Superior temporal gyrus (tissue), 1 donor: ENCODE results near the gene UBE4A.
"Not testable (repeated sequence)": the region's sequence is repeated elsewhere in the genome, so short reads cannot be mapped to it uniquely, and the experiment has no call there.

Experiments used
- DNase-seq: peaks from one replicate; pipeline ENCODE4 v3.0.0-alpha.2; 2016; ENCODE audit errors: extremely low spot score

The UBE4A gene

DNA sequence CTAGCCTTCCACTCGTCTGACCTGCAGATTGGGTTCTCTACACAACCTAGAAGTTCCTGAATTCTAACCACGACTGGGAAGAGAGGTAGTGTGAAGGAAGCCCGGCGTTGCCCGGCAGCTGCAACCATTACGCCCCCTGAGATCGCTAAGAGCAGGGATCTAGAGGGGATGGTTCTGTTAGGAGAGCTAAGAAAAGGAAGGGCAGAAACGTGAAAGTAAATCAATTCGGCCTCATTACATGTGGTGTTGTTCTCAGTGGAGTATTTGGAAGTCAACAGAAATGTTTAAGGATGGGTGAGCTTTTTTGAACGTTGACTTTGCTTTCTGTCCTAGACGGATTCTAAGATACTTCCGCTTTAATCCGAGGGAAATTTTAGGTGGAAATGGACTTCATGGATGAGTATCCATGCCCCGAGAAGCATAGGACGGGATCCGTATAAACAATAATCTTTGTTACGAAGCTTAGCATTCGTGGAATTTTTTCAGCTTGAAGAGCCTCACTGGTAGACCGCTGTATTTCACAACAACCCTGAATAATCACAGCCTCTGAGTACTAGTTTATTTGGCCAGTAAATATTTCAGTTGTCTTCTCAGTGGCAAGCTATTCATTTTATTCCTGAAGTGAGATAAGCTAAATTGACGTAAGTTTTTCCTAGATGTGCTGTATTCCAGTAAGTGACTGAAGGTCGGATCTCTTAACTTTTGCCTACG is 42.6 kb downstream of the UBE4A start:
- no peak for DNase-seq

DNA sequence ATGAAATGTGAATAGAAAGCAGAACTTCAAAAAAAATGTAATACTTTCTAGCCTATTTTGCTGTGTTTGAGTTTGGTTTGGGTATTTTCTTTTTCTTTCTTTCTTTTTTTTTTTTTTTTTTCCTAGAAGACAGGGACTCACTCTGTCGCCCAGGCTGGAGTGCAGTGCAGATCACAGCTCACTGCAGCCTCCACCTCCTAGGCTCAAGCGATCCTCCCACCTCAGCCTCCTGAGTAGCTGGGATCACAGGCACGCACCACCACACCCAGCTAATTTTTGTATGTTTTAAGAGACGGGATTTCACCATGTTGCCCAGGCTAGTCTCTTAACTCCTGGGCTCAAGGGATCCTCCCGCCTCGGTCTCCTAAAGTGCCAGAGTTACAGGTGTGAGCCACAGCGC is 43.2 kb downstream of the UBE4A start:
- not testable (repeated sequence) for DNase-seq

DNA sequence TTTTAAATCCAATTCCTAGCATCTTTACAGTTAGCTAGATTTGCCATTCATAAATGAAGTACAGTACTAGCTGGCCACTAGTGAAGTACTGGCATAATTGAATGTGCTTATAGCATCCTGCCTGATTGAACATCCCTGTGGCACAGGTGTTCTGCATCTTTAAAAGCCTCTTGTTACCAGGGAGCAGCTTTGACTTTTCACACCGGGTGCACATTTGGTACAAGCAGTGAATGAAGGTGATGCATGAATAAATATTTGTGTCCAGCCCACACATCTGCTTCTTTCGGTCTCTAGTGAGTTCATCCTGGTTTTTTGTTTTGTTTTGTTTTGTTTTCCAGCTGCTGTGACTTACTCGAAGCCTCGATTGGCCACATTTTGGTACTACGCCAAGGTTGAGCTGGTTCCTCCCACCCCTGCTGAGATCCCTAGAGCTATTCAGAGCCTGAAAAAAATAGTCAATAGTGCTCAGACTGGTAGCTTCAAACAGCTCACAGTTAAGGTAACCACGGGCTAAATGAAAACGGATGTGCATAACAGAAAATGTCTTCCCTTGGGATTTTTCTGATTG is 47.3 kb downstream of the UBE4A start:
- DNase-seq, result no peak

DNA sequence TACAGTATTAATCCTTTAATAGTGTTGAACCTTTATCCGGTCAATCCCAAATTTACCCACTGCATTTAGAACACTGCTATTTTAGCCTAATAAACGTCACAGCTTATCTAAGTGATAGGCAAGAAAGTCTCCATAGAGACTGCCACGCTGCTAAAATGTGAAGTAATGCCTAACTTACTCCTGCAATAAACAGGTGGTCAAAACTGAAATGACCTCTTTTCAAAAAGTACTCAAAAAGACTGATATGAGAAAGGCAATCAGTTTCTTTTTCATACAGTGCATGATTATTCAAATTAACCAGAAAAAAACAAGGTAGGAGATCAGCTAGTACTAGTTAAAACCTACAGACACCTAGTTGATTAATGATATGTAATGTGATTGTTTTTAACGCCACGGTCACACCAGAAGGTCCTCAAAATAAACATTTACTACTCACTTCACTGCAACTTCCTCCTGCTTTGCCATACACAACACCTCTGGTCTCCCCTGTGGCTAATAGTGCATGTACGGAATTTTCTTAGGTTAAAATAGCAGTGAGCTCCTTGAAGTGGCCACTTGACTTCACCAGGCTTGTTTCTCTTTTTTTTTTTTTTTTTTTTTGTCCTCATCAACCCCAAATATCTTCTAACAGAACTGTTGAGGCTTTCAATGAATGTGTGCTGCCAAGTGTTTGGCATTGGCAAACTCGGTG is 50.8 kb downstream of the UBE4A start:
- DNase-seq, result no peak

DNA sequence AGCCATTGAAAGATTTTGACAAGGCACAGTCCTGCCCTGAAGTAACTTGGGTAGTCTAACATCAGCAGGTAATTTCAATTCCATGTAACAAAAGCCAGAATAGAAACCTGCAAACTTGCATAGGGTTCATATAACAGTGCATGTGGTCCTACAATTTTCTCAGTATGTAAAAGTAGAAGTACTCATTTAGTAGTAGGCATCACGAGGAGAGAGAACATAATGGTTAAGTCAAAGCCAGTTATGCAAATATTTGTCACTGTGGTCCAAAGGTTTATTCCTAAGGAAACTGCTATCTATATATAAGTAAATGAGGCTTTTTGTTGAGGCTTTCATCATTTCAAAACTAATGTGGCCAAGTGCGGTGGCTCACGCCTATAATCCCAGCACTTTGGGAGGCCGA is 52.1 kb downstream of the UBE4A start:
- DNase-seq, result no peak

DNA sequence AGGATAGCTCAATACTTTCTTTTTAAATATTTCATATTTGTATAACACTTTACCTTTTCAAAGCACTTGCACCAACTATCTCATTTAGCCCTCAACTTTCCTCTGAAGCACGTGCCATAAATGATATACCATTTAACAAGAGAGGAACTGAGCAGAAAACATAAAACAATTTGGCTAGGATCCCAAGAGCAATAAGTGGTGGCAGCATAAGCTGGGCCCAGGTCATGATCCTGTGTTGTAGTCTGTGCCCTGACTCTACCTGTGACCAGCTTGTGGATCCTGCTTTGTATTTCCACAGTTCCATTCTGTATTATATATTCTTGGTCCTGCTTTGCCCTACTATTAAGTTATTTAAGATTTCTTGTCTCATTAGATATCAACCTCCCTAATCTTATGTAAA is 53.5 kb downstream of the UBE4A start:
- DNase-seq, result no peak

DNA sequence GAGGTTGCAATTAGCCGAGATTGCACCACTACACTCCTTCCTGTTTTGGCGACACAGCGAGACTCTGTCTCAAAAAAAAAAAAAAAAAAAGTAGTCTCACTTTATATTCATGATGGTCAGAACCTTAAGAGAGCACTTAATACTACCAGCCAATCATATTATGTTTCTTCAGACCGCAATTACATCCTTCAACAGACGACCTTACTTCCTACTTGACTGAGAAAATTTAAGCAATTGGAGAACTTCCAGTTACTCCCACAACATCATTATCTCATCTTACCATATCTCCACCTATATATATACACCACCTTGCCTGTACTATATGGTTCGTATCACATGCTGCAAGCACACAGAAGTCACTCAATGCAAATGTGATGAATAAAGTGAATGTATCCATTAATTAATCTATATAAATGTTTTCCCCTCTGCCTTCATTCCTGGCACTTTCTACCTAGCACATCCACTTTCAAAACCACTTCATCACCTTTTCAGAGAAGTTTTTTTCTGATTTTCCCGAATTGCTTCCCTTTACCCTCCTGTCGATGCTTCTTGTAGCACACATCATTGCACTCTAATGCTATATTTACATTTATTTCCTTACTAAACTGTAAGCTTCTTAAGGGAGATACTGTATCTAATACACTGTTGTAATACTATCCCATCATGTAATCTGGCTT is 55.8 kb downstream of the UBE4A start:
- DNase-seq, result no peak

DNA sequence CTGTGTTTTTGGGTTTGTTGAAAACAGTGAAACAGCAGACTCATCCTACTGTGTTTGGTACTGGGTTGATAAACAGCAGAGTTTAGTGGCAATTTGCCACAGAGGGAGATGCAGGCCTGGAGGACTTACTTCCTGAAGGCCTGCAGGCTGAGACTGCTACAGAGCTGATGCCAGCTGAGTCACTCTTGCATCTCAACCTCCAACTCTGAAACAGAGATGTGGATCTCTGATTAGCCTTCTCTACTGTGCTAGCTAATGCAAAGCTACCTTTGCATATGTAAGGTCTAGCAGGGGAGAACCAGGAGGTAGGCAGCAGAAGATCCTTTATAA is 56.3 kb downstream of the UBE4A start:
- DNase-seq, result peak; percentile 36

DNA sequence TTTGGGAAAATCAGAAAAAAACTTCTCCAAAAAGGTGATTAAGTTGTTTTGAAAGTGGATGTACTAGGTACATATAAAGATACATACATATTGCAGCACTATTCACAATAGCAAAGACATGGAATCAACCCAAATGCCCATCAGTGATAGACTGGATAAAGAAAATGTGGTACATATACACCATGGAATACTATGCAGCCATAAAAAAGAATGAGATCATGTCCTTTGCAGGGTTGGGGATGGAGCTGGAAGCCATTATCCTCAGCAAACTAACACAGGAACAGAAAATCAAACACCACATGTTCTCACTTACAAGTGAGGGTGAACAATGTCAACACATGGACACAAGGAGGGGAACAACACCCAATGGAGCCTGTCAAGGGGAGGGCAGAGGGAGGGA is 57.5 kb downstream of the UBE4A start:
- not testable (repeated sequence) for DNase-seq

DNA sequence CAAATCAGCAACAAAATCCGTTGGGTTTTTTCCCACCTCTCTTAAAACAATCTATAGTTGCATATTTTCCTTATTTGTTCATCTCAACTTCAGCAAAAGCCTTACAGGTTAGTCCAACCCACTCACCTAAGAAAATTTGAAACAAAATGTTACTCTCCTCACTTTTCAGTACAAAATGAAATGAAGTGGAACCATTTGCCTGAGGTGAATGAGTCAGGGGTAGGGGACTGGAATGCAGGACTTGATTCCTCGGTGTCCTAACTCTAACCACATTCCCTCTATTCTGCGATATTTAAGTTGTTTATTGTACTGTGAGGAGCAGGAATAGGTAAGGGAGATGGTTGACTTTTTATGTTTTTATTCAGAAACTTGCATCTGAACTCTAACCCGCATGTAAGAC is 58.4 kb downstream of the UBE4A start:
- DNase-seq, result no peak

DNA sequence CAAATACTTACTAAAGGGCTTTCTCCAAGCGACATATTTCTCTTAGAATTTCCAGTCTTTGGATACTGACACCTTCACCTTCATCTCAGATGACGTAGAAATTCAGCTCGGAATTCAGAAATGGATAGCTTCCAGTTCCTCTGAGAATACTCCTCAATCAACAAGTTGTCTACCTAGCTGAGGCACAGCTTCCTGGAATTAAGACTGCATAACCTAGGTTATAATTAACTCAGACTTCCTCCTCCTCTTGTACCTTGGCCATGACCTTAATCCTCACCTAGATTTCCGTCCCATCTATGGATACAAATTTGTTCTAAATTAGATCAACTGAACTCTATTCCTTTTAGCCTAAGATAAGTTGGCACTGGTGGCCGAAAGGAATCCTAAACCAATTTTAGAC is 59.4 kb downstream of the UBE4A start:
- DNase-seq, result no peak

DNA sequence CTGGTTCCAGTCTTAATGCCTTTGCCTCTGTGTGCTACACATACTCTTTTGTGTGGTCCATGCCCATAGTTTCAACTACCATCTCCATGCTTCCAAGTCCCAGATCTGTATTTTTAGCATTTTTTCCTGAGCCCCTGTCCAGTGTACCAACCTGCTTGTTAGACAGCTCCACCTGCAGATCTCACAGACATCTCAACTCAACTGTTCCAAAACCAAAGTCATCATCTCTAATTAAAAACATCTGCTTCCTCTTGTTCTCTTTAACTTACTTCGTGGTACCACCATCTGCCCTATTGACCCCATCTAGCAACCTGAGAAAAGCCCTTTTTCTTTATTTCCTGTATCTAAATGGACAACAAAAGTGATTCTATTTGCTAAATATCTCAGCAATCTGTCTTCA is 68.3 kb downstream of the UBE4A start:
- no peak for DNase-seq

DNA sequence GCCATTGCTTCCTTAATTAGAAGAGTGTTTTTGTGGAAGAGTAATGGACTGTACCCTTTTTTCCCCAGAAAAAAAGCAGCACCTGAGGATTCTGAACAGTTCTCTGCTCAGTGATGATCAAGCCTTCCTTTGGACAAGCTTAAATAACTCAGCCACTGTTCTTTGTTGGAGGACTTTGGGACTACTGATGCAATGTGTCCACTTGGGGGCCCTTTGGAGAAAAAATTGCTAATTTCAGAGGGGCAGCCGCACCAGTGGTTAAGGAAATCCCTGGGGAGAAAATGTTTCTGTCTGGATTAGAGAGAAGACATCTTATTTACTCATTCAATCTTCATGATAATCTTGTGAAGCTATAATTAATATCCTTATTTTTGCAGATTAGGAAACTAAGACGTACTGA is 71.6 kb downstream of the UBE4A start:
- no peak for DNase-seq

DNA sequence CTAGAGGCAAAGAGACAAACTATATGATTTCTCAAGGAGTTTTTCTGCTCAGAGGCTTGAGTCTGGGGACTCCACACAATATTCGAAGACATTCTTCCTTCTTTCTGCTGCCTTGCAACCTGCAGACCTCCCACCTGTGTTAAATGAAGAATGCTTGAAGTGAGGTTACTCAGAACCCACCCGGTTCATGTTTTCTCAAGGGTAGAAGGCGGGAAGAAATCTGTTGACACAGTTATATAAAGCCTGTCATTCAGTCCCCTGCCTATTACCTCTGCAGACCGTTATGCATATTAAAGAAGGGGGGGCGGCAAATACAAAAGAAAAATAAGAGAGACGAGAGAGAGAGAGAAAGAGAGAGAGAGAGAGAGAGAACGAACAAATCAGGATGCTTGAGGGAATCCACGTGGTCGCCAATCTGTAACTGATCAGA is 74.7 kb downstream of the UBE4A start:
- no peak for DNase-seq

DNA sequence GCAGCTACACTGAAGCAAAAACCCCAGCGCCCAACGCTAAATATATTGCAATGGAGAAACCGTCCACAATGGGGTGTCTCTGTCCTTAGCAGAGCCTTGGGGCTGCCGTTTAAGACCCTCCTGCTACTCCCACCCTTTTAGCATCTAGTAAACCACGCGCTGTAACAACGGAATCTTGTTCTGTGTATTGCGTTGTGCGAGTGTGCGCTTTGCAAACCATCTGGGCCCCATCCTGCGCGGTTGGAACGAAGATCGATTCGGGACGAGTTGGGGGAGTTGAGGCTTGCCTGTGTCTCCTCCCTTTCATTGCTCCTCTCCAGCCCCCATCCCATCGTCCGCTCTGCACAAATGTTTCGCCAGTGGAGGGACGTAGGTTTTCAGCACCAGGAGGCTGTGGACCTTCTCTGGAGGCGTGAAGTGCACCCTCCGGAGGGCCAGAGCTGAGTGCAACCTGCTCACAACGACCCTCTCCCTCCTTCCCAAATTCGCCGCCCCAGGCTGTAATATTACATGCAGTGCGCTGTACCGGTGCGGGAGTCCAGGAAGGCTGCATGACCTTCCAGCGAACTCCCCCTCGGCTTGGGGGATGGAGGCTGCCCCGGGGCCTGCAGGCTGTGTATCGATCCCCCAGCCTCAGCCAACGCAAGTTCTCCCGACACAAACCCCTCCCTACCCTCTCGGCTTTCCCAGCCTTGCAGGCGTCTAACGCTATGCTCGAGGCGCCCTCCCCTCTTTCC is 75.3 kb downstream of the UBE4A start:
- peak; percentile 73 for DNase-seq

DNA sequence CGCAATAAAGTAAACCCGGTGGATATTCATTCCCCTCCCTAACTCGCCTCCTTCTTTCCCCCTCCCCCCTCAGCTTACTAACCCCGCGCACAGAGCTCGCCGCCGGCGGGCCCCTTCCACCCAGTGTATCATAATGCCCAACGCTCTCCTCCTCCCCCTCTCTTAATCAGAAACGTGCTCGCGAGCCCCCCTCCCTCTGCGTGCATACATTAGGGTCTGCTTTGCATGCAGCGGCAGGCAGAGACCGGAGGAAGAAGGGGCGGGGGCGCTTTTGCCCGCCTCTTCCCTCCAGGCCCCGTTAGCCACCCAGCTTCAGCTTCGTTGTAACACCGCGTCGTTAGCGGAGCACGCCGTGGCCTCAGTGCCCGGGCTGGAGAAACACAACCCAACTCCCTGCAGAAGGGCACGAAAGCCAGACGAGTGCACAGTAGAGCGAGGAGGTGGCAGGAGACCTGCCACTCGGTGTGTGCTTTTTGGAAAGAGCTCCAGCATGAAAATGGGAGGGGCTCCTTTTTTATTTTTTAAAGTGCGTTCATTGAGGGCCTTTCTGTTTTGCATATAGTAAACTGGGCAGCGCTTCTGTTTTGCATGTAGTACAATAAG is 76.0 kb downstream of the UBE4A start:
- DNase-seq, result no peak

DNA sequence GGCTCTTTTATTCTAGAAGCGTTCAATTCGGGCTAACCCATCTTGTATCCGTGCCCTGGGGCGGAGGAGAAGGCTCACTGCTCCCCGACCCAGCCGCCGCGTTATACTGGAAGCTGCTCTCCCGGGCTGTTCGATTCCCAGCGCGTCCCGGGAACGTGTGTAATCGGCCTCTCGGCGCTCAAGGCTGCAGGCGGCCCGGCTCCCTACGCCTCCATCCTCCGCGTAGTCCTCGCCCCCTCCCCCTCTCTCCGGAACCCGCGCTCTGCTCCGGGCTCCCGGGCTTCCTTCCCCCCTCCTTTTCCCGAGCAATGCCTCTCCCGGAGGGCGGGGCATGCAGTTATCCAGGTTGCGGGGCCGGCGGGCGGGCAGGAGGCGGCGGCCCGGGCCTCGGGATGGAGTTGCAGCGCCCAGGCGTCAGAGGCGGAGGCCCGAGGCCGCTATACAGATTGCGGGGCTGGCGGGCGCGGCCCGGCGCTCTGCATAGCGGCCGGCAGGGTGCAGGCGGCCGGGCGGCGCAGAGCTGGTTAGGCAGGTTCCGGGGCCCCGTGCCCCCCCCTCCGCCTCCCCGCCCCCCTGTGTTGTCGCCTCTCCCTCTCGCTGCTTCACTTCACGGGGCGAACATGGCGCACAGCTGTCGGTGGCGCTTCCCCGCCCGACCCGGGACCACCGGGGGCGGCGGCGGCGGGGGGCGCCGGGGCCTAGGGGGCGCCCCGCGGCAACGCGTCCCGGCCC is 76.7 kb downstream of the UBE4A start, which contains the start of gene KMT2A:
KMT2A (plus strand) TSS at position 600 of the 732 bp plus-strand sequence; CDS start at position 621, 21 bp downstream.
- peak; percentile 88 for DNase-seq

DNA sequence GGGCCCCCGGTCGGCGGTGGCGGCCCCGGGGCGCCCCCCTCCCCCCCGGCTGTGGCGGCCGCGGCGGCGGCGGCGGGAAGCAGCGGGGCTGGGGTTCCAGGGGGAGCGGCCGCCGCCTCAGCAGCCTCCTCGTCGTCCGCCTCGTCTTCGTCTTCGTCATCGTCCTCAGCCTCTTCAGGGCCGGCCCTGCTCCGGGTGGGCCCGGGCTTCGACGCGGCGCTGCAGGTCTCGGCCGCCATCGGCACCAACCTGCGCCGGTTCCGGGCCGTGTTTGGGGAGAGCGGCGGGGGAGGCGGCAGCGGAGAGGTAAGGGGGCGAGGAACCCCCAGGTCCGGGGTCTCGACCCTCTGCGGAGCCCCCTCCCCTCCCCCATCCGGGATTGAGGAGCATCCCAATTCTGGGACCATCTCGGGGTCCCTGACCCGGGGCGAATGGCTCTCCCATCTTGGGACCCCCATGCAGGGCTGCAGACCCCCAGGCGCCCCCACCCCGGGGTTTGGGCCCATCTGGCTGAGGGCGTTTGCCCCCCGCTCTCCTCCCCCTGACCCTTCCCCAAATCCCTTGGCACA is 77.3 kb downstream of the UBE4A start:
- no peak for DNase-seq

DNA sequence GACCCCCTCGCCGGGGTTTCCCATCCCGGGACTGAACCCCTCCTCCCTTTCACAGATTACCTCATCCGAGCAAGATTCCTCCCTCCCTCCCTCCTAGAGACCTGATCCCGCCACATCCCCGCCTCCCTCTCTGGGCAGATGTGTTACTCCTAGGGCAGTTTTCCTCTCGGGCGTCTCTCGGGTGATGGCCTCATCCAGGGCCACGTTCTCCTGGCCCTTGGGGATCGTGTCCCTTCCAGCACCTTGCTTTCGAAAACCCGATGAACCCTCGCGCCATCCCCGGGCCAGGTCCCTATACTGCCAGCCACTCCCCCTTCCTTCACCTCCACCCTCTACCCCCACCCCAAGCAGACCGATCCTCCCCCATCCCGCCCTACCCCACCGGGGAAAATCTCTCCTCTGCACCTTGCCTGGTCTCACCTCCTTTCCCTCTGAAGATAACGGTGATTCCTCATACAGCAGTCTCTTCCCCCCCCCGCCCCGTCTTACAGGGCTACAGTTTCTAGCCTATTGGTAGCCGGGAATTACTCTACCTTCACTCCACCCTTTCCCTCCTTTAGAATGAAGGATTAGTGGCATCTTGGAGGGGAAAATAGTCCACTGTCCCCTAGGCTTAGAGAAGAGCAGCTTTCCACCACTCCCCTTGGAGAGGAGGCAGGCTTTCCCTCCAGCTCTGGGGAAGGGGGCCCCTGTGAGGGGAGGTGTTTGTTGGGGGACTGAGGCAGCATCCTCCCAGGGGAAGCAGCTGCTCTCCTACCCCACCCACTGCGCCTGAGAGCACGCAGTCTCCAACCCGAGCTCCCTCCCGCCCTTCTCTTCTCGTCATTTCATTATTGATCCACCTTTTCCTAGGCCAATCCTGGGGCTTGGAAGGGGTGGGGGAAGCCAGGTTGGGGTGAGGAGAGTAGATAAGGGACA is 78.1 kb downstream of the UBE4A start:
- DNase-seq, result no peak
